Renal cortical epithelial cell (primary cell): ENCODE measurements around the gene JRKL. TPM values are rescaled to one million over a fixed set of nuclear protein-coding genes. Genes with fewer than 3 reads are reported as not detected.
"Not testable (repeated sequence)": the region's sequence is repeated elsewhere in the genome, so short reads cannot be mapped to it uniquely, and the experiment has no call there.

Source experiments
- DNase-seq: peaks from one replicate; pipeline ENCODE4 v3.0.0-alpha.2; 2011; ENCODE audit warnings: low read depth
- total RNA-seq: library from RNA; depleted of rRNA; stranded (reverse); fragments of >200 nt; gene quantifications from 2 replicates; pipeline ENCODE4 v1.2.3, GENCODE V29; 2014

Gene JRKL
- total RNA-seq, 1 donor from 2014 or later: 24.4 TPM

DNA sequence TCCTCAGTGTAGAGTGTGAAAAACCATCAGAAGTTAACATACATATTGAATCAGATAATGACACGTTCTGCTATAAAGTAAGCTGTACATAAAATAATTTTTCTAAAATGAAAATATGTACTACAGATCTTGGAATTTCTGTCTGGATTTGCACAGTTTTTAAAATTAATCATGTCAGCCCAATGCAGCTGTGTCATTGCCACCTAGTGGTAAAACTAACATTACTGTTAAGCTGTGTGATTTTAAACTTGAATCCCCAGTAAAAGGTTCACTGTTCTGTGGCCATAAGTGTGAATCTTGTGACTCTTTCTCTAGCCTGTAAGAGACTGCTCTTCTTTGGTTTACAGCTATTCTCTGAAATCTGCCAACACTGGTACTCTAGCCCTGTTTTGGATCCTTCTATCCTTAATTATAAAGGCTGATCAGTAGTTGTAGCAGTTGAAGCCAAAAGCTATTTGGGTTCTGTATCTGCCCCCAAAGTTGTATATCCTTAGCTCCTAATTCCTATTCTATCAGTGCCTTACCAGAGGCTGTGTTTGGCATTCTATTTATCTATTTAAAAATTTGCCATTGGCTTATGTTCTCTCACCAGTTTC lies 4.0 kb downstream of the JRKL start:
- DNase-seq: peak; percentile 57

DNA sequence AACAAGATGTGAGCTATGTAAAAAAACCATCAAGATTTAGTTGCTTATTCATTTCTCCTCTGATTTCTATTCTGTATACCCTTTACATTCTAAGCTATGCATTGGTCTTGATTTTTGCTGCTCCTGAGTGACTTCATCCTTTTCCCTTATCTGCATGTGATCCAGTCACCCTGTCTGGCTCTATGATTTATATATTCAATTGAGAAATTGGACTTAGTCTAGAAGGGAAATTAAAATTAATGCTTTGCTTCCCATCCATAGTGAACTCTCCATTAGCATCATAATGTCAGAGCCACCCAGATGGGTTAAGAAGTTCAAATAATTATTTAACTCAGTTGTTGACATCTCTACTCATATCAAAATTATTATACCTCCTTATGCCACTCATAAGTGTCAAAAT lies 5.0 kb downstream of the JRKL start:
- no peak for DNase-seq

DNA sequence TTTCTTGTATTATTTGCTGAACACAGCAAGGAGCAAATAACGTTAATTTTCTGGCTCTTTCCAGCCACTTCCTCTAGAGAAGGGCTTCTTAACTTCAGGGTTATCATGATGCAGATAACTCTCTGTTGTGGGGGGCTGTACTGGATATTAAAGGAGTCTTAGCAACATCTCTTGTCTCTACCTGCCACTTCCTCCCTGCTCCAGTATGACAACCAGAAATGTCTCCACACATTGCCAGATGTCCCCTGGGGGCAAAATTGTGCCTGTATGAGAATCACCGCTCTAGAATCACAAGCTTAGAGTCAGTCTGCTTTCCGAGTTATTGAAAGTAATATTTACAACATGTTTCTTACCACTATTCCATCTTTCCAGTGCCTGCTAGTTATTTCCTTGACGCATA lies 6.8 kb downstream of the JRKL start:
- no peak for DNase-seq

DNA sequence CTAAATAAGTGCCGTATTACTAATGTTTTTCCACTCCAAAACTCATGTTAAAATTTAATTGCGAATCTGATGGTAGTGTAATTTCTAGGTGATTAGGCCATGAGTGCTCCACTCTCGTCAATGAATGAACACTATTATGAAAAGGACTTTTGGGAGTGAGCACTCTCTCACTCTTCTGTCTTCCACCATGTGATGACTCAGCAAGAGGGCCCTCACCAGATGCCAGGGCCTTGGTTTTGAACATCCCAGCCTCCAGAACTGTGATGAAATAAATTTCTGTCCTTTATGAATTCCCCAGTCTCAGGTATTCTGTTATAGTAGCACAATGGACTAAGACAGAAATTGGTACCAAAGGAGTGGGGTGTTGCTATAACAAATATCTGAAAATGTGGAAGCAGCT lies 8.1 kb downstream of the JRKL start:
- DNase-seq: no peak

DNA sequence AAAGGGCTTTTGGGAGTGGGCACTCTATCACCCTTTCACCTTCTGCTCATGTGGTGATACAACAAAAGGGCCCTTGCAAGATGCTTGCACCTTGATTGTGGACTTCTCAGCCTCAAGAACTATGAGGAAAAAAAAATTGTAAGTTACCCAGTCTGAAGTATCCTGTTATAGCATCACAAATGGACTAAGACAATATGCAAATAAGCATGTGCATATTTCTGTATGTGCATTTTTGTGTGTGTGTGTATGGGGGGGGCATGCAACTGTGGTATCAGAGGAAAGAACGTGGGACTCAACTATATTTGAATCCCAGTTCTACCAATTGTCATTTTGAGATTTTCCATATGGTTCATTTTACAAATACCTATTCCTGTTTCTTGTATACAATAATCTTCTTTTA lies 10.9 kb downstream of the JRKL start:
- no peak for DNase-seq

DNA sequence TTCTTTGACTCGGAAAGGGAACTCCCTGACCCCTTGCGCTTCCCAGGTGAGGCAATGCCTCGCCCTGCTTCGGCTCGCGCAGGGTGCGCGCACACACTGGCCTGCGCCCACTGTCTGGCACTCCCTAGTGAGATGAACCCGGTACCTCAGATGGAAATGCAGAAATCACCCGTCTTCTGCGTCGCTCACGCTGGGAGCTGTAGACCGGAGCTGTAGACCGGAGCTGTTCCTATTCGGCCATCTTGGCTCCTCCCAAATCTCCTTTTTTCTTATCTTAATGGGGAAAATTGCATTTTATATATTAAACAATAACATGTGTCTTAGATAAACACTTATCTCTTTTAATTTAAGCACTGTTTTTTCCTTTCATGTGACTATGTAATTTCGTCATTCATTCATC lies 21.6 kb downstream of the JRKL start:
- not testable (repeated sequence) for DNase-seq

DNA sequence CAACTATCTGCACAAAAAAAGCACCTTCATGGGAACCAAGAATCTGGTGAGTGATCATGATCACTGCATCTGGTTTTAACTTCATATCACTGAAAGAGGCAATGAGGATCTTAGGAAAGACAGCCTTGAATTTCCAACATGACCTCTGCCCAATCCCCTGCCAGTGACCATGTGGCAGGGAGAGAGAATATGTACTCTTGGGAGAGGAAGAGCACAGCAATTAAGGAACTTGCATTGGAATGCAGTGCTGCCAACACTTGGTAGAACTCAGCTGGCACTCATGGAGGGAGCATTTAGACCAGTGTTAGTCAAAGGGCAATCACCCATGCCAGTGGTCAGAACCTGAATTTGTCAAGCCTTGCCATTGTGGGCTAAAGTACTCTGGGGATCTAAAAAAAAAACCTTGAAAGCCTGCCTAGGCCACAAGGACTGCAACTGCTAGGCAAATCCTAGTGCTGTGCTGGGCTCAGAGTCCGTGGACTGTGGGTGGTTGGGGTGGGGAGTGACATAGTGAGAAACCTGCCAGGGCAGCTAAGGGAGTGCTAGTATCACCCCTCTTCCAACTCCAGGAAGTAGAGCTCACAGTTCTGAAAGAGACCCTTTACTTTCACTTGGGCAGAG lies 23.1 kb downstream of the JRKL start:
- DNase-seq: peak; percentile 70

DNA sequence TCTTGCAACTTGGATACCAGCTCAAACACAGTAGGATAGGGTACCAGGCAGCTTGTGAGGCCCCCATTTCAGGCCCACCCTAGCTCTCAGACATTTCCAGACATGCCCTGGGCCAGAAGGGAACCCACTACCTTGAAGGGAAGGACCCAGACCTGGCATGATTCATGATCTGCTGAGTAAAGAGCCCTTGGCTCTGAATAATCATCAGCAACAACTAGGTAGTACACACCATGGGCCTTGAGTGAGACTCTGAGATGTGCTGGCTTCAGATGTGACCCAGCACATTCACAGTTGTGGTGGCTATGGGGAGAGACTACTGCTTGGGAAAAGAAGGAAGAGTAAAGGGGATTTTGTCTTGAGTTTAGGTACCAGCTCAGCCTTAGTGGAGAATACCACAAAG lies 23.6 kb downstream of the JRKL start:
- peak; percentile 4 for DNase-seq

DNA sequence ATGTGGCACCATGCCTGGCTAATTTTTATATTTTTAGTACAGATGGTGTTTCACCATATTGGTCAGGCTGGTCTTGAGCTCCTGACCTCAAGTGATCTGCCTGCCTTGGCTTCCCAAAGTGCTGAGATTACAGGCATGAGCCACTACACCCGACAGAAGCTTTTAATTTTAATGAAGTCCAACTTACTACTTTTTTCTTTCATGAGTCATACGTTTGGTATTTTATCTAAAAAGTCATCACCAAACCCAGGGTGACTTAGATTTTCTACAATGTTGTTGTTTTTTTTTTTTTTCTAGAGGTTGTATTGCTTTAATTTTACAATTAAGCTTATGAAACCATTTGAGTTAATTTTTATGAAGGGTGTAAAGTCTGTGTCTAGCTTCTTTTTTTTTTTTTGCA lies 34.9 kb downstream of the JRKL start:
- DNase-seq: peak; percentile 57

DNA sequence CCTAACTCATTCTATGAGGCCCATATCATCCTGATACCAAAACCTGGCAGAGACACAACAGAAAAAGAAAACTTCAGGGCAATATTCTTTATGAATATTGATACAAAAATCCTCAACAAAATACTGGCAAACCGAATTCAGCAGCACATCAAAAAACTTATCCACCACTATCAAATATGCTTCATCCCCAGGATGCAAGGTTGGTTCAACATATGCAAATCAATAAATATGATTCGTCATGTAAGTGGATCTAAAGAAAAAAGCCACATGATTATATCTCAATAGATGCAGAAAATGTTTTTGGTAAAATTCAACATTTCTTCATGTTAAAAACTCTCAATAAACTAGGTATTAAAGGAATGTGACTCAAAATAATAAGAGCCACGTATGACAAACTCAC lies 40.9 kb downstream of the JRKL start:
- DNase-seq: no peak

DNA sequence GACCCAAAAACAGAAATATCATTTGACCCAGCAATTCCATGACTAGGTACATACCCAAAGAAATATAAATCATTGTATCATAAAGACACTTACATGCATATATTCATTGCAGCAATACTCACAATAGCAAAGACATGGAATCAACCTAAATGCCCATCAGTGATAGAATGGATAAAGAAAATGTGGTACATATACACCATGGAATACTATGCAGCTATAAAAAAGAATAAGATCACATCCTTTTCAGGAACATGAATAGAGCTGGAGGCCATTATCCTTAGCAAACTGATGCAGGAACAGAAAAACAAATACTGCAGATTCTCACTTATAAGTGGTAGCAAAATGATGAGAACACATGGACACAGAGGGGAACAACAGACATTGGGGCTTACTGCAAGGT lies 42.8 kb downstream of the JRKL start:
- DNase-seq: not testable (repeated sequence)

Other genes starting within 250 kb of the JRKL start
- 6.1 and 18.0 TPM in 2 replicates for gene MAML2, start 46.8 kb upstream of the JRKL start, total RNA-seq
- gene CCDC82, start 101 bp upstream of the JRKL start, total RNA-seq: 20.0 and 42.2 TPM in 2 replicates